GM20431 (cell line): ENCODE data around the gene MBL2.

Experiments used
- in situ Hi-C: fragments of 300-500 bp; cut with MseI, MboI; formaldehyde crosslinking; loops from one replicate; pipeline ENCODE4 v1.15.0; 2020; ENCODE audit warnings: low sequenced_read_pairs; ENCODE audit not compliant: unreplicated experiment

The MBL2 gene

GRCh38 chr10:52774600-52775106 is 2.1 kb upstream of the MBL2 start:
- in situ Hi-C loops, result no loop called here

- in situ Hi-C loops, result no loop called here
These were observed 1.6 kb upstream of the MBL2 start for GRCh38 chr10:52774182-52774581.

GRCh38 chr10:52771534-52772445 is 794 bp downstream of the MBL2 start:
- in situ Hi-C loops, result no loop called here

- in situ Hi-C loops, result no loop called here
These were observed 1.7 kb downstream of the MBL2 start for GRCh38 chr10:52770904-52771303.

- in situ Hi-C loops, result no loop called here
These were observed 2.6 kb downstream of the MBL2 start for GRCh38 chr10:52769966-52770365.

GRCh38 chr10:52768001-52768532 is 4.5 kb downstream of the MBL2 start:
- in situ Hi-C loops, result no loop called here

- in situ Hi-C loops, result no loop called here
These were observed 10.5 kb downstream of the MBL2 start for GRCh38 chr10:52762088-52762487.

- in situ Hi-C loops, result no loop called here
These were observed 13.4 kb downstream of the MBL2 start for GRCh38 chr10:52759154-52759553.

- in situ Hi-C loops, result no loop called here
These were observed 14.2 kb downstream of the MBL2 start for GRCh38 chr10:52758406-52758805.

- in situ Hi-C loops, result no loop called here
These were observed 14.8 kb downstream of the MBL2 start for GRCh38 chr10:52757773-52758172.

- in situ Hi-C loops, result no loop called here
These were observed 15.6 kb downstream of the MBL2 start for GRCh38 chr10:52756966-52757365.

GRCh38 chr10:52756295-52756694 is 16.3 kb downstream of the MBL2 start:
- in situ Hi-C loops, result no loop called here

GRCh38 chr10:52755297-52756062 is 17.1 kb downstream of the MBL2 start:
- in situ Hi-C loops, result no loop called here

- in situ Hi-C loops, result no loop called here
These were observed 19.7 kb downstream of the MBL2 start for GRCh38 chr10:52752801-52753445.

- in situ Hi-C loops, result no loop called here
These were observed 20.3 kb downstream of the MBL2 start for GRCh38 chr10:52752261-52752660.

GRCh38 chr10:52751337-52751736 is 21.2 kb downstream of the MBL2 start:
- in situ Hi-C loops, result no loop called here

- in situ Hi-C loops, result no loop called here
These were observed 22.0 kb downstream of the MBL2 start for GRCh38 chr10:52750629-52751028.

- in situ Hi-C loops, result no loop called here
These were observed 24.9 kb downstream of the MBL2 start for GRCh38 chr10:52747694-52748093.

GRCh38 chr10:52746169-52746568 is 26.4 kb downstream of the MBL2 start:
- in situ Hi-C loops, result no loop called here

GRCh38 chr10:52744057-52744805 is 28.4 kb downstream of the MBL2 start:
- in situ Hi-C loops, result no loop called here
